NOMO-1 treated with dmso at 0.1 percent for 144 hours (cell line): ENCODE data around the gene GATAD2B.
A peak's percentile ranks its signal among the peaks of the same experiment; 100 is the strongest.

Source experiments
- DNase-seq: peaks from one replicate; lab custom pipeline; 2025; ENCODE audit not compliant: unreplicated experiment; lab: John Stamatoyannopoulos, UW

GATAD2B gene

GRCh38 chr1:153951801-153952200, 29.0 kb upstream of the GATAD2B start:
- DNase-seq = no peak

DNA sequence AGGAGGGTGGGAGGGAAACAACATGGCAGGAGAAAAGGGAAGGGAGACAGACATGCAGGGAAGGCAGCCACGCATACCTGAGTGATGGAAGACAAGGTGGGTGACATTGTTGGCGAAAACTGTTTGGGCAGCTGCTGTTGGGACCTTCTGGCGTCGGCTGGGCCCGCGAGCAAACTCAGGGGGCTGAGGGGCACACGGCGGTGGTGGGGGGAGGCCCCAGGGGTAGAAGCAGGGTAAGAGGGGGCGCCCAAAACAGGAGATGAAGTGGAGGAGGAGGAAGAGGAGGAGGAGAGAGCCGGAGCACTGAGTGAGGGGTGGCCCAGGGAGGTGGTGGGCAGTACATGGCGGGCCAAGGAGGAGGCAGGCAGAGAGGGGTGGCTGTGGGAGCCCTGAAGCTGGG, 28.4 kb upstream of the GATAD2B start:
- DNase-seq = no peak

DNA sequence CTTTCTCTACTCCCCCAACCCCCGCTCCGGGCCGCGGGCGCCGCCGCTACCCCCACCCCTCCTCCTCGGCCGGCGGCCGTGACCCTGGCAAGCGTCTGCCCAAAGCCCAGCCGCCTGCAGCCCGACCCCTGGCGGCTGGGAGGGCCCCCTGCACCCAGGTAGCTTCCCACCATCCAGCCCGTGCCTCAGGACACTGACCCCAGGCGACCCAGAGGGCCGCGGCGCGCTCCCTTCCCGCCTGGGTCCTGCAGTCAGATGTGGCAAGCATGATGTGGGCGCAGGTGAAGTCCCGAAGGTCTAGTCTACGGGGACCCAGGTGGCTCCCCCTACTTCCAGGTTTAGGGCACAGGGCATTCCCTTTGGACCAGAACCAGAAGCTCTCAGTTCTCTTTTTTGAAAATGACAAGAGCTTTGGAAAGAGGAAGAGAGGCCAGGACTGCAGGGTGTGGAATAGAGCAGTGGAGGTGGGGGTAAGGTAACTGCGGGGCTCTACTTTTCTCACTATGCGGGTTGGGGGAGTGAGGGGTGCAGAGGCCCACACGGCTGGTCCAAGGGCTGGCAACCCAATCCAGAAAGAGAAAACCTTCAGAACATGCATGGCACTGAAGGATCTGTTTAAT, 24.0 kb upstream of the GATAD2B start, which contains the start of gene DENND4B:
Gene DENND4B (minus strand): TSS at position 97 of the 620 bp plus-strand sequence. CDS start 2,344 bp downstream, outside the sequence.
- peak; percentile 88 for DNase-seq

GRCh38 chr1:153945795-153946621, 23.2 kb upstream of the GATAD2B start:
- DNase-seq = peak; percentile 96

DNA sequence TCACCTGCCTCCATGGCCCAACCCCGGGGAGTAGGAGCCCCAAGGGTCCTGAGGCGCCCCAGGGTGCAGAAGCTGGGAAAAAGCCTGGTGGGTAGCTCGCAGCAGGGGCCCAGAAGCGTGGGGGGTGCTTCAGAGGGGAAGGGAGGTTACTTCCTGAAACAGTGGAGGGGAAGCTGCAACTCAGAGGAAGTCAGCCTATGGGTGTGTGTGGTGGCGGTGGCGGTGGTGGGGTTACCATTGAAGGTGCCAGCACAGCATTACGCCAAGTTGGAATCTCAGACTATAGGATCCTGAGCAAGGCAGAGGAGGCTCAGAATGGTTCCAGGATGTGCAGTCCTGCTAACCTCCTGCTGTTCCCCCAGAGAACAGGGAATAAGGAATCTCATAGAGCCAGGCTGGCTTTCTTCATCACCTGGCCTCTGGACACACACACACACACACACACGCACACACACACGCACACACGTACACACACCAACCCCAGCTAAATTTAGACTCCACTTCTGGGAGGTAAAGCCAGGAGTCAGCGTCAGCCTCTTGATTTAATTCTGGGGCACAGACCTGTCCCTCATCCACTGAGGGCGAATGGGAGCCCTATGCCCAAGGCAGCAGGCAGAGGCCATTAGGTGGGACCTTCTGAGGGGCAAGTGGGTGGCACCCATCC, 22.5 kb upstream of the GATAD2B start:
- peak; percentile 88 for DNase-seq

- DNase-seq = no peak
These were observed 22.0 kb upstream of the GATAD2B start for GRCh38 chr1:153944827-153945117.

GRCh38 chr1:153944005-153944826, 21.4 kb upstream of the GATAD2B start:
- no peak for DNase-seq

- DNase-seq = no peak
These were observed 20.2 kb upstream of the GATAD2B start for GRCh38 chr1:153942766-153943549.

DNA sequence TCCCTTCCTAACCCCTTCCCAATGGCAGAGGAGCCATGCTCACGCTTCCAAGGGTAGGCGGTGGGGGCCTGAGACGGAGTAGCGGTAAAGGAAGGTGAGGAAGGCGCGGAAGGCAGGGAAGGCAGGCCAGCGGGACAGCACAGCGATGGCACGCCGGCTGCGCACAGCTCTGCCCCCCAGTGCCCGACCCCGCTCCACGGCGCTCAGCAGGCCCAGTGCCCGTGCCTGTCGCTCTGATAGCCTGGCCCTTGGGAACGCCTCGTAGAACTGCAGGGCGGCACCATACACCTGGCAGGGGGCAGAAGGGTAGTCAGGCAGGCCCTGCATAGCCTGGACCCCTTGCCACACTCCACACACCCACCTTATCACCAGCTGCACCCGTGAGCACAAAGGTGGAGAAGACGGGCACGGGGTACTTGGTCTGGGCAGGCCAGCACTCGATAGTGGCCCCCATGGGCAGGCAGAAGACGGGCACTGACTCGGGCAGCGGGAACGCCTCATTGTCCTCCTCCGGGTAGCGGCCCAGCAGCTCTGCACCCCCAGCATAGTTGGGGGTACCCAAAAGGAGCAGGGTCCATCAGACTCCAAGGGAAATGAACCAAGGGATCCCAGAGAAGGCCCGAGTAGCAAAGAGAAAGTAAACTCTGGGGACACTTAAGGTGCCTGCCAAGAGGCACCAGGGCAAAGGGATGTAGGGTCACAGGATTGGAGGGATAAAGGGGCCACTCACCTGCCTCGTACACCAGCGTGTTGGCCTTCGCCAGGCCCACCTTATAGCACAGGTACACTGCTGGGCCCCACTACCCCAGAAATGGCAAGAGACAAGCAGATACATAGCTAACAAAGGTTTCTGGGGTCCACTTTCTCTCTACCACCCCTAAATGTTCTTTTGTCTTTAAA, 19.3 kb upstream of the GATAD2B start:
- no peak for DNase-seq

DNA sequence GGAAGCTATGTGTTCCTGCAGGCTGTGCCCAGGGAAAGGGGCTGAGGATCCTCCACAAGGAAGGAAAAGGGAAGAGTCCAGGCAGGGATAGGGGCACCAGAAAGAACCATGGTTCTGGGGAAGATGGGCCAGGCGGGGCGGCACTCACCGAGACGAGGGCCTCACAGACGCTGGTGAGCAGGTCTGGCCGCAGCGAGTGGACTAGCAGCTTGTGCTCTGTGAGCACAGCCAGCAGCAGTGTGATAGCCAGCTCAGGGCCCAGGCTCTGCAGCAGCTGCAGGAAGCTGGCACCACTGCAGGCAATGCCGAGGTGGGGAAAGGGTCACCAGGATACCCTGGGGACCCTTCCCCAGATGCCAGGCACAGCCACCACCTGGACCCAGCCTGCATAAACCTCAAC, 18.0 kb upstream of the GATAD2B start:
- no peak for DNase-seq

- no peak for DNase-seq
These were observed 16.7 kb upstream of the GATAD2B start for GRCh38 chr1:153939476-153939875.

- no peak for DNase-seq
These were observed 16.2 kb upstream of the GATAD2B start for GRCh38 chr1:153938996-153939395.

- DNase-seq = no peak
These were observed 14.6 kb upstream of the GATAD2B start for GRCh38 chr1:153937331-153937730.

- DNase-seq = no peak
These were observed 13.4 kb upstream of the GATAD2B start for GRCh38 chr1:153936011-153936802.

DNA sequence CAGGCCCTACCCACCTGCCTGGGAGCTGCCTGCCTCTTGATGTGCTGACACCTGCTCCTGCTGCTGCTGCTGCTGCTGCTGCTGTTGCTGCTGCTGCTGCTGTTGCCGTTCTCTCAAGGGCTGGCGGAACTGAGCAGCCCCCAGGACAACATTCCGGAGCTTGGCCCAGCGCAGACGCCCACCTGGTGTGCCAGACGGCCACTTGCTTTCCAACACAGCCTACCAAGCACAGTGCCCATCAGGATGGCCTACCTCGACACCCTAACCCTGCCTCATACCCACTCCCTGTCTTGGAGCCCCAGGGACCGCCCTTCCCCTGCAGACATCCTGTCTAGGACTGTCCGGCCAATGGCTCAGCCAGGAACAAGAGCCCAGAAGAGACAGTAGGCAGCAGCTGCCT, 12.0 kb upstream of the GATAD2B start:
- DNase-seq = no peak

GRCh38 chr1:153933955-153934354, 11.2 kb upstream of the GATAD2B start:
- DNase-seq = no peak

DNA sequence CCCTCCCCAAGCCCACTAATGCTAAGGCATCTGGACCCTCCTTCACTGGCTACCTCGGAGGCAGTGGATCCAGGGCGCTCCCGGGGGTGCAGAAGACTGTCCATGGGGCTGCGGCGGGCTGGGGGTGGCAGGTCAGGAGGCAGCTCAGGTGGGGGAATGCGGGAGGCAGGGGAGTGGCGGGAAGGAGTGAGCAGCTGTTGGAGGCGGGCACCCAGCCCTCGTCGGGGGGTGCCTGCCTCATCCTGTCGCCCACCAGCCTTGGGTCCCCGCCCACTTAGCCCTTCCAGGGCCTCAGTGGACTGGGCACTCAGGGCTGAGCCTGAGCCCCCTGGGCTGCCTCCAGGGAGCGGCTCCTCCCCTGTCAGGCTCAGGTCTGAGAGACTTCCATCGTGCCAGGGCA, 10.7 kb upstream of the GATAD2B start:
- no peak for DNase-seq
